ENCODE data around the gene TMEM121.
"Not testable (repeated sequence)": the region's sequence is repeated elsewhere in the genome, so short reads cannot be mapped to it uniquely, and the experiment has no call there.

Gene TMEM121

GRCh38 chr14:105528586-105529318 lies 2.4 kb downstream of the TMEM121 start:
- no peak for DNase-seq (ENCODE audit: low read depth)

GRCh38 chr14:105529319-105529568 lies 2.9 kb downstream of the TMEM121 start:
- no peak for DNase-seq (ENCODE audit: low read depth)

- no peak for DNase-seq (ENCODE audit: low read depth)
Observed at GRCh38 chr14:105529569-105530284, 3.3 kb downstream of the TMEM121 start.

- DNase-seq (ENCODE audit: low read depth): no peak
Observed at GRCh38 chr14:105530285-105531087, 4.1 kb downstream of the TMEM121 start.

- DNase-seq (ENCODE audit: low read depth): no peak
Observed at GRCh38 chr14:105531088-105531893, 4.9 kb downstream of the TMEM121 start.

GRCh38 chr14:105531894-105532623 lies 5.7 kb downstream of the TMEM121 start:
- DNase-seq (ENCODE audit: low read depth): no peak

GRCh38 chr14:105532735-105533141 lies 6.4 kb downstream of the TMEM121 start:
- no peak for DNase-seq (ENCODE audit: low read depth)

- no peak for DNase-seq (ENCODE audit: low read depth)
Observed at GRCh38 chr14:105533391-105533790, 7.0 kb downstream of the TMEM121 start.

GRCh38 chr14:105533811-105534498 lies 7.6 kb downstream of the TMEM121 start:
- no peak for DNase-seq (ENCODE audit: low read depth)

- no peak for DNase-seq (ENCODE audit: low read depth)
Observed at GRCh38 chr14:105534586-105534985, 8.2 kb downstream of the TMEM121 start.

GRCh38 chr14:105536051-105536450 lies 9.7 kb downstream of the TMEM121 start:
- DNase-seq (ENCODE audit: low read depth): no peak

- no peak for DNase-seq (ENCODE audit: low read depth)
Observed at GRCh38 chr14:105536691-105537579, 10.6 kb downstream of the TMEM121 start.

GRCh38 chr14:105537580-105538474 lies 11.4 kb downstream of the TMEM121 start:
- DNase-seq (ENCODE audit: low read depth): peak; percentile 63

- DNase-seq (ENCODE audit: low read depth): no peak
Observed at GRCh38 chr14:105538481-105539049, 12.2 kb downstream of the TMEM121 start.

GRCh38 chr14:105540811-105541210 lies 14.4 kb downstream of the TMEM121 start:
- no peak for DNase-seq (ENCODE audit: low read depth)

- no peak for DNase-seq (ENCODE audit: low read depth)
Observed at GRCh38 chr14:105541218-105541875, 15.0 kb downstream of the TMEM121 start.

- DNase-seq (ENCODE audit: low read depth): not testable (repeated sequence)
Observed at GRCh38 chr14:105545676-105546075, 19.3 kb downstream of the TMEM121 start.

- not testable (repeated sequence) for DNase-seq (ENCODE audit: low read depth)
Observed at GRCh38 chr14:105546410-105546809, 20.0 kb downstream of the TMEM121 start.

Measured in stimulated activated CD8-positive, alpha-beta memory T cell treated with anti-CD3 and anti-CD28 coated beads, Interleukin-15, amount 100 ng/mL, for 24 hours (primary cell).